GM18499 (cell line): Measurements from ENCODE around the gene MAP7D3.
"Not testable (repeated sequence)": the region's sequence is repeated elsewhere in the genome, so short reads cannot be mapped to it uniquely, and the experiment has no call there.

Experiments used
- ATAC-seq: cut with Tn5 transposase; IDR thresholded peaks from one replicate; pipeline ENCODE4 v1.9.1; 2021; ENCODE audit warnings: moderate number of reproducible peaks; ENCODE audit not compliant: insufficient read depth, unreplicated experiment

MAP7D3 gene

DNA sequence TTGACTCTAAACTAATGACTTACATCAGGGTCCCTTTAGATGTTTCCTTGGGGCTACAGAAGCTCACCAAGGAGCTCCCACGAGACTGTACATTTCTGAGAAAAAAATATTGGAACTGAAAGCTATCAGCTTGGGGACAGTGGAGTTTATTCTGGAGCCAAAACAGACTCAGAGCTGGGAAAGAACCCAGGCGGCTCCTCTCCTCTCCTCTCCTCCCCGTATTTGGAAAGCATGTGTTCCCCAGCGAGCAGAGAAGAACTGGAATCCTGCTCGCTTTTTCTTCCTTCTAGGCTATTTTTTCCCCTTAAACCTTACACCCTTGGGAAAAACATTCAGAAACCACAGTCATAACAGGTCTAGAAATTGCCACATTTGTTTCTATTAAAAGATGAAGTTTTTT, 4.3 kb upstream of the MAP7D3 start:
- no peak for ATAC-seq

GRCh38 chrX:136250191-136251040, 784 bp downstream of the MAP7D3 start:
- ATAC-seq: no peak

GRCh38 chrX:136246201-136246600, 5.0 kb downstream of the MAP7D3 start:
- no peak for ATAC-seq

- not testable (repeated sequence) for ATAC-seq
These were observed 13.4 kb downstream of the MAP7D3 start for GRCh38 chrX:136237849-136238248.

DNA sequence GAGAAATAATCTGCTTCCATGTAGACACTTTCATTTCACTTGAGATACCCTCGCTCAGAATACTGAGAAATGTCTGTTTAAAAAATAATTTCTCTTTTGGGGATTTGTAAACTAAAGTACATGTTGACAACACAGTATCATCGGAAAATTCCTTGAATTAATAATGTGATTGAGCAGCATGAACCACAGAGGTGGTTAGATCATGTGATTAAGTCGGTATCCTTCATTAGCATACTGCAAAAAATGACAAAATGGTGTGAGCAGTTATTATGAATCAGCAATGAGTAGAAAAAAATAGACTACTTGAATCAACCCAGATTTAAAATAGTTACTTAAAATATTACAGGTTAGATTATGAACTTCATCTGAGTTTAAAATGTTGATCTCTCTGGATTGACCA, 14.1 kb downstream of the MAP7D3 start:
- no peak for ATAC-seq

DNA sequence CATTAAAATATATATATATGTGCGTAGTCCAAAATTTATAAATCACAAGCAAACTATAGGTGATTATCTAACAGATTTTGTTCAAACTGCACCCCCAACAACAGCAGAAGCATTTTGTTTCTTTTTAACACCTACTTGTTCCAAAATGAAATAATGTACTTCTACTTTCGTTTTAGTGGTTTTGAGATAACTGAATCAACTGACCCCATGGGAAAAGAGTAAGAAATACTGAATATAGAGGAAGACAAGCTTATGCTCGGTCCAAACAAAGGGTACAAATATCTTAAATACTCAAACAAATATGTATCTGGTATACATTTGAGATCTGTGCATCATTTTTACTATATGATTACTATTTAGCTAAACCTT, 22.4 kb downstream of the MAP7D3 start:
- ATAC-seq: no peak

DNA sequence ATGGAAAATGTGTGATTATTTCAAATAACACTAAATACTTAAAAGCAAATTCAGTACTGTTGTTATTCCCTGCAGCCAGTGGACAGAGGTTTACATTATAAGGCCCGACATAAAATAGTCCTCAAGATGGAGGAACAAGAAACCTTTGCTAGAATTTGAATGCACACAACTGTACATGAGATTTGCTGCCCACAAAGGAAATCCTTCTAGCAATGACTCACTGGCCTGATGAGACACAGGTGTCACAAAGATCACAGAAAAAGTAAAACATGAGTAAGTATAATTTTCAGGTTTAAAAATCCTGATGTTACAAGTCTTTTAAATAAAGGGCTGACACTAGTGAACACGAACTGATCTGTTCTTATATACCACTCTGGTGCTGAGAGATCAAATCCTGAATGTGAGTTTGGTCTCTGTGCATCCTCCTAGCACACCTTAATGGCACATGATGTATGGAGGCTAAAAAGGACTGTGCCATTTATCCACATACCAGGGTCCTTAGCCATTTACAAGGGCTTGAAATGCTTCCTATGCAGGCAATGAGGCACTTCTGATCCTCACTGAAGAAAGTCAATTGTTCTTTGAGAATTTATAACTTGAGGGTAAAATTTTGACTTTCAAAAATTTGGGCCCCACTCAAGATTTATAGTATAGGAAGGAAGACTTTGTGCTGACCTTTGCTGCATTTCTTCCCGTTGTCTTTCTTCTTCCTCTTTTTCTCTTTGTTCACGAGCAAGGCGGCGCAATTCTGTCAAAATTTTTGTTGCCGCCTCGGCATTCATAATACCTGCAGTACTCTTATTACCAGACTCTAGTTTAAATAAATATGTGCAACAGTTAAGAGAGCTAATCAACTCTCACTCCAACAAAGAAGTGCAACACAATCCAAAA, 23.0 kb downstream of the MAP7D3 start:
- ATAC-seq: no peak

- ATAC-seq: no peak
These were observed 24.1 kb downstream of the MAP7D3 start for GRCh38 chrX:136227074-136227473.

GRCh38 chrX:136221851-136222513, 29.2 kb downstream of the MAP7D3 start:
- no peak for ATAC-seq

- no peak for ATAC-seq
These were observed 30.2 kb downstream of the MAP7D3 start for GRCh38 chrX:136220951-136221350.

DNA sequence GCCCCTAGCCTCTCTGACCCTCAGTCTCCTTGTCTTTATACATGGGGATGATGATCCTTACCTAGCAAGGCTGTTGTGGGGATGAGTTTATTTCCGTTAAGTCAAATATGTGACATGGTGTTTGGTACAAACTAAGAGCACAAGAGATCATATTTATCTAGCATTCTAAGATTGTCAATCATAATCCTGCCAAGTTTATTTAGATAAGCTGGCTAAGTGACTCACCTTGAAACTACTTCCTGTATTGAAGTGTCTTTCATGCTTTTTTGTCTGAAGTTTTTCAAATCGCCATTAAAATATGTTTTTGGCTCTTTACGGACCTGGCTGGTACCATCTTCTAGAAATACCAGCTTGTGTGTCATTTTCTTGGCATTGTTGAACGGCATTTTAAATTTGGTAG, 30.7 kb downstream of the MAP7D3 start:
- ATAC-seq: no peak

DNA sequence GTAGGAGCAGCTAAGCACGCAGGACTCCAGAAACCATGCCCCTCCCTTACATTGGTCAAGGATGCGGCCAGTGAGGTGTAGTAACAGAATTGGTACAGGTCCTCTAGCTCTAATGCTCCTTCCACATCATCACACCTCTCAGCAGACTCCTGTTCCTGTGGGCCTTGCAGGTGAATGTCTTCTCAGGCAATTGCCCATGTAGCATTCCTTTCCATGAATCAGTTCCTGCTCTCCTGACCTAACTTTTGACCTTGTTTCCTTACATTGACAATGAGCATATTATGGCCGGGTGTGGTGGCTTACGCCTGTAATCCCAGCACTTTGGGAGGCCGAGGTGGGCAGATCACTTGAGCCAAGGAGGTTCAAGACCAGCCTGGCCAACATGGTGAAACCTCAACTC, 31.3 kb downstream of the MAP7D3 start:
- no peak for ATAC-seq

GRCh38 chrX:136215559-136215958, 35.6 kb downstream of the MAP7D3 start:
- ATAC-seq: no peak

GRCh38 chrX:136214551-136214950, 36.6 kb downstream of the MAP7D3 start:
- ATAC-seq: no peak

GRCh38 chrX:136212557-136213111, 38.6 kb downstream of the MAP7D3 start:
- no peak for ATAC-seq

- no peak for ATAC-seq
These were observed 39.2 kb downstream of the MAP7D3 start for GRCh38 chrX:136211766-136212556.

DNA sequence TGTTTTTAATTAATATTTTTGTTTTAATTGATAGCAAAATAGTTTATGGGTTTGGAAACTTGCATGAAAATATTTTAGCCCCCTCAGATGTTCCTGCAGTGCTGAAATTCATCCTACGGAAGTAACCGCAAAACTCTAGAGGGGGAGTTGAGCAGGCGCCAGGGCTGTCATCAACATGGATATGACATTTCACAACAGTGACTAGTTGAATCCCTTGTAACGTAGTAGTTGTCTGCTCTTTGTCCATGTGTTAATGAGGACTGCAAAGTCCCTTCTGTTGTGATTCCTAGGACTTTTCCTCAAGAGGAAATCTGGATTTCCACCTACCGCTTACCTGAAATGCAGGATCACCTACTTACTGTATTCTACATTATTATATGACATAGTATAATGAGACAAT, 40.4 kb downstream of the MAP7D3 start:
- ATAC-seq: no peak

DNA sequence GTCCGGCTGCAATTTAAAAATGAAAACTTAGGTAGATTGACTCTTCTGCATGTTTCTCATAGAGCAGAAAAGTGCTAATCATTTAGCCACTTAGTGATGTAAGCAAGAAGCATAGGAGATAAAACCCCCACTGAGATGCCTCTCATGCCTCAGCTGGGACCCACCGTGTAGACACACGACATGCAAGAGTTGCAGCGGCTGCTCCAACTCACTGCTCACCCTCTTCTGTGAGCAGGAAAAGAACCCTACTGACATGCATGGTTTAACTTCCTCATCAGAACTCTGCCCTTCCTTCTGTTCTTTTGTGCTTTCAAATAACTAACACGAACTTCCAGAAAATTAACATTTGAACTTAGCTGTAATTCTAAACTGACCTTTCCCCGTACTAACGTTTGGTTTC, 41.0 kb downstream of the MAP7D3 start:
- no peak for ATAC-seq

GRCh38 chrX:136209751-136210150, 41.4 kb downstream of the MAP7D3 start:
- ATAC-seq: no peak
